Activated T-helper 9 cell treated with anti-CD3 and anti-CD28 coated beads, Interleukin-2, amount 50 U/mL, for 16 hours (primary cell): Measurements from ENCODE around the gene P2RY4.
"Not testable (repeated sequence)": the region's sequence is repeated elsewhere in the genome, so short reads cannot be mapped to it uniquely, and the experiment has no call there.

ENCODE experiments used
- DNase-seq: peaks from one replicate; pipeline ENCODE4 v3.0.0-alpha.2; 2020; ENCODE audit warnings: low read depth

P2RY4 gene

DNA sequence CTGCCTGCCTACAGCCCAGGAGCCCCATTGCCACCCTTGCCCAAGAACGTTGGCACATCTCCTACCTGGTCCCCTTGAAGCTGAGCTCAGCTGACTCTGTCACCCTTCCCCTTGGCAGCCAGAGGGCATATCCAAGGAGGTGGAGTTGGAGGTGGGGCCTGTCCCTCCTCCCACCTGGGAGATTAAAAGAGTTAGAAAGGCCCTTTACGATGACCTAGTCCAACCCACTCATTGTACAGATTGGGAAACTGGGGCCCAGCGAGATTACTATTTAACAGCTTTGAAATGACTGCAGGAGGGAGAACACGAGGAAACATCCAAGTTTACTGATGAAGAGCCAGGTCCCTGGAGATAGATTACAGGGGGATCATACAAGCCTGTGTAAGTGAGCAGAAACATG, at the start of gene P2RY4:
TSS of gene P2RY4 (minus strand) at position 101 of the 400 bp plus-strand sequence. CDS start 580 bp downstream, outside the sequence.
- DNase-seq = no peak

DNA sequence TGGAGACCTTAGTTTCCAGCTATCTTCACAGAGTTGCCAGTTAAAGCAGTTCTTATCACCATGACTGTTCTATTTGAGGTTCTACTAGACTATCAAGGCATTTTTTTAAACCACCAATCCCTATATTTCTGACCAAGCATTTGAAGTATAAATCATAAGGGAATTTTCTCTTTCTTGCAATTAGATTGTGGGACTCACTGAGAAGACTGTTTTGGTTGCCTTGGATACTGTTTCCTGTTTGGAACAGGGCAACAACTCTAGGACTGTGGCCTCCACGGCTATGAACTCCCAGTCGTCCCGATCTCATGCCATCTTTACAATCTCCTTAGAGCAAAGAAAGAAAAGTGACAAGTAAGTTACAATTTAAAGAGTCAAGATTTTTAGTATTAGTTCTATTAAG, 41.7 kb upstream of the P2RY4 start:
- DNase-seq = no peak

DNA sequence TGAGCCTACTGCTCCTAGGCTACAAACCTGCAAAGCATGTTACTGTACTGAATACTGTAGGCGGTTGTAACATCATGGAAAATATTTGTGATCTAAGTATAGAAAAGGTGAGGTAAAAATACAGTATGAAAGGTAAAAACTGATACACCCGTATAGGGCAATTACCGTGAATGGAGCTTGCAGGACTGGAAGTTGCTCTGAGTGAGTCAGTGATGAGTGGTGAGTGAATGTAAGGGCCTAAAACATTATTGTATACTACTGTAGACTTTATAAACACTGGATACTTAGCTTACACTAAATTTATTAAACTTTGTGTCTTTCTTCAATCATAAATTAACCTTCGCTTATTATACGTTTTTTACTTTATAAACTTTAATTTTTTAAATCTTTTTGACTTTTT, 33.6 kb upstream of the P2RY4 start:
- DNase-seq = no peak

DNA sequence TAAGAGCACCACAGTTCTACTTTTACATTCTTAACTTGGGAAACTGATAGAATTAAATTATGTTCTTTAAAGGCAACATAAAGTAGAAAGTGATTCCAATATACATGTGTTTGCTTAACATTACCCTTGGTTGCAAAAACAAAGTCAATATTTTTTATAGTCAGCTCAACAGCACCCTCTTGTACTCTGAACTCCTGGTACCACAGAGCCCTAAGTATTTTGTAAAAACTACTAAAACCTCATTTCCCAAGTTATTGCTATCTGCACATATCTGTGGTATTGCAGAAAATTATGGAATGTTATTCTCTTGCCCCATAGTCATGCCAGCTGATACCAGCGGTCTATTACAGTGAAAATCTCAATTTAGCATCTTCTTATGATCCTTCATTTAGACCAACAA, 32.8 kb upstream of the P2RY4 start:
- no peak for DNase-seq

DNA sequence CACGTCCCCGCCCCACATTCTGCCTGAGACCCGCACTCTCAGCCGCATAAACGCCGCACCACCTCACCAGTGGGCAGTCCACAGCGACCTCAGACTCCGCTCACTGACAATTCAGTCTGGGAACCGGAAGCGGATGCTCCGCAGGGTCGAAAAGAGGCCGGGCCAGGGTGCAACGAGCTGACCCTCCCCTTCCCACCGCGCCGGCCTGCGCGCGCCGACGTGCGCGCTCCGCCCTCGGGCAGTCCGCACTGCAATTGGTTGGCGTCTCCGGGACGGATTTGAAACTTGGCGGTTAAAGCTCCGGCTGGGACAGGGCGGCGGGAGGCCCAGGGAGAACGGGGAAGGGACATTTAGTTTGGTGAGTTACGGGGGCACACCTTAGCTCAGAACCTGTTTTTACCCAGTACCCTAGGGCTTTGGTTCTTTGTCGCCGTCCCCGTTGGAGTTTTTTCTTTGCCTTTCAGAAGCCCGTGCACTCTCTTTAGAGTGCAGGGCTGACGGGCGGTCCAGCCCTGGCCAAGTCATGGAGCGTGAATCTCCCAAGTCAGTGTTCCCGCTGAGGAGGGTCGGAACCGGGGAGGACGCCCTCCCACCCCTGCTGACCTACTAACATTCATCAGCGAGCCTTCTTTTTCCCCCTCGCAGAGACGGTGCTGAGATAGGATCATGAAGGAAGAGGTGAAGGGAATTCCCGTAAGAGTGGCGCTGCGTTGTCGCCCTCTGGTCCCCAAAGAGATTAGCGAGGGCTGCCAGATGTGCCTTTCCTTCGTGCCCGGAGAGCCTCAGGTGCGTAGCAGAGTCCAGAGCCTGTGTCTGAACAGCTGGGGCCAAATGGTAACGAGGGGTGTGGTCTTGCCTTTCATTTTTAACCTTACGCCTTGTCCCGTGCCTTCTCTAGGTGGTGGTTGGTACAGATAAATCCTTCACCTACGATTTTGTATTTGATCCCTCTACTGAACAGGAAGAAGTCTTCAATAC, 30.1 kb upstream of the P2RY4 start, which contains the start of the genes KIF4A and PDZD11:
TSS of gene KIF4A (plus strand) at position 312 of the 978 bp plus-strand sequence. CDS start at position 667, 355 bp downstream.
TSS of gene PDZD11 (minus strand) at position 135 of the 978 bp plus-strand sequence. CDS start 586 bp downstream, outside the sequence.
- peak; percentile 63 for DNase-seq

DNA sequence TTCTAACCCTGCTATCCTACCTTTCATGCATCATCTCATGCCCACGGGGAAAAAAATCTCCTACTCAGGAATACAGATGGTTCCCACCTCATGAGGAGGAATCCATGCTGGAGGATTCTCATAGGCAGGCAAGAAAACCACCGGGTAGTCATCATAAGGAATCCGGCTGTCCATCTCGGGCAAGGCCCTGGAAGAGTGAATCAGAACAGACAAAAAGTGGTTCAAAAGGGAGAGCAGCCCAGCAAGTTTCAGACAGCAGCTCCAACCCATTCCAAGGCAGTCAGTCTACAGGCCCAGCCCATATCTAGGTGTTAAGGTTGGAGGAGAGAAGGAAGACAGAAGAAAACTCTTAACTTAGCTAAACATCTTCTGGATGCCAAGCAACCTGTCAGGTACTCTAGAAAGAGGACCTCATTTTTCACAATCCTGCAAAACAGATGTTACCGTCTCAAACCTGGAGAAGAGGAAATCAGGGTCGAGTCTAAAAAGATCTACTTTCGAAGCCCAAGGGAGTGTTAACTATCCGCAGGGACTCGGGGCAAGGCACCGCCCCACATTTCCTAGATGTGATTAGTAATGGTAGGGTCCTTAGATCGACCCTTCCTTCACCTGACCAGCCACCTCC, 29.3 kb upstream of the P2RY4 start:
- no peak for DNase-seq

DNA sequence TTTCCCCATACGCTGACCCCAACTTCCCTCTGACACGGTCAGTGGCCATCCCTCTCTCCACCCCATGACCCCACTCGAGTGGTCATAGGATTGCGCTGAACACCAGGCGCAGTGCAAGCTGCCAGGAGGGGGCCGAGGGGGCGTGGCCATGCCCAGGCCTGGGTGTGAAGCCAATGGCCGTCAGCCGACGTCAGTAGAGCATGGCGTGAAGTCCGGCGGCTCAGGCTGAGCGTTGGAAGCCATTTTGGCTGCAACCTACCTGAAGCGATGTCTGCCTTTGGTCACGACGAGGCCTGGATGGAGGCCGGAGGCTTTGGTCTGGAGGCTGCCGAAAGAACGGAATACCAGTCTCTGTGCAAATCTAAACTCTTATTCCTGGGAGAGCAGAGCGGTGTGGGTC, 21.9 kb upstream of the P2RY4 start, which contains the start of gene RAB41:
TSS of gene RAB41 (plus strand) at position 222 of the 400 bp plus-strand sequence. CDS start at position 268, 46 bp downstream.
- DNase-seq = no peak

DNA sequence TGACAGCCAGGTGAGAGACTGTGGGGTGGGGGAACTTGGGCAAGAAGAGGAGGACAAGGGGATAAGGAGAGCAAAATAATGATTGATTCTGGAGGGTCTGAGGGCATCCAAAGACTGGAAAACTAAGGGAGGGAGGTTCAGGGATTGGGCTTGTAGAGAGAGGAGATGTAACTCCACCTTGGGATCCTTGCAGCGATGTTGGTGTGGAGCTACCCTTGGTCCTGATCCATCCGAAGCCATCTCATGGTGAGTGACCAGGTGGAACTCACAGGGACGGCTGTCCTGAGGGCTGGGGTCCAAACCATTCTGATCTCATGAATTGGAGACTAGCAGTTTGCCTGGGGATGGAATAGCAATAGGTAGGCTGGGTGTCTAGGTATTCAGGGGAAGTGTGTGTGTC, 20.6 kb upstream of the P2RY4 start:
- DNase-seq = no peak

DNA sequence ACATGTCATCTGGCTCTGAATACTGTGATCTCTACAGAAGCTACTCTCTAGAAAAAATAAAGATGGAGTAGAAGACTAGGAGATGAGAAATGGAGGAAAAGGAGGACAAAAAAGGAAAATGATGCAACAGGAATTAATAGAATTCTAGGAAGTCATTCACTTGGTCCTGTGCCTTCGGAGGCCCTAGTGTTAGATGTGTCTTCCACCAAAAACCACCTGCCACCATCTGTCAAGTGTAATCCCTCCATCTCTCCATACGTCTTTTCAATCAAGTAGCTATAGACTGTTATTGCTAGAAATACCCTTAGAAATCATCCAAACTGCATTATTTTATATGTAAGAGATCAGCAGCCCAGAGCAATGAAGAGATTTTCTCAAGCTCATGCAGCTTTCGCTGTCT, 19.1 kb upstream of the P2RY4 start:
- no peak for DNase-seq

DNA sequence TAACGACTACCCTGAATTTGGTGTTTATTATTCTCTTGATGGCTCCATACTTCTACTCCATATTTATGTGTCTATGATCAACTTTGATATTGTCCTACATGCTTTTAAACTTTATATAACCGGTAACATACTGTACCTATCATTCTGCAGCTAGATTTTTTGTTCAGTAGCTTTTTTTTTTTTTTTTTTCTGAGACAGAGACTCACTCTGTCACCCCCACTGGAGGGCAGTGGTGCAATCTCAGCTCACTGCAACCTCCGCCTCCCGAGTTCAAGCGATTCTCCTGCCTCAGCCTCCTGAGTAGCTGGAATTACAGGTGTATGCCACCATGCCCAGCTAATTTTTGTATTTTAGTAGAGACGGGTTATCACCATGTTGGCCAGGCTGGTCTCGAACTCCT, 14.0 kb upstream of the P2RY4 start:
- not testable (repeated sequence) for DNase-seq

DNA sequence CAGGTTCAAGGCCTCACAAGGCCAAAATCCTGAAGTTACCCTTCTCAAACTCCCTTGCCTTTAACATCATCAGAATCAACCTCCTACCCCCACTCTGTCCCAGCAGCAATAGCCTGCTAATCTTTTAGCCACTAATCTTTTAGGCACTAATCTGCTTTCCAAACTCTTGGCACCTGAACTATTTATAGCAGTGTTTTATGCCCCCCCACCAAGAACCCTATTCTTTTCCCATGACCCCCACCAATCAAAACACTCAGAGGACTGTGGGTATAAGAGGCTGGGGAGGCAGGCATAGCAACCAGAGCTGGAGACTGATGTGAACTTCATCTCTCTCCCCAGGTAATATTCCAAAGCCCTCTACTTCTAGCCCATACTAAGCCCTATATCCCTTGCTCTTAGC, 8.0 kb upstream of the P2RY4 start, which contains the start of gene ARR3:
TSS of gene ARR3 (plus strand) at position 301 of the 400 bp plus-strand sequence. CDS start 1,052 bp downstream, outside the sequence.
- DNase-seq = no peak

DNA sequence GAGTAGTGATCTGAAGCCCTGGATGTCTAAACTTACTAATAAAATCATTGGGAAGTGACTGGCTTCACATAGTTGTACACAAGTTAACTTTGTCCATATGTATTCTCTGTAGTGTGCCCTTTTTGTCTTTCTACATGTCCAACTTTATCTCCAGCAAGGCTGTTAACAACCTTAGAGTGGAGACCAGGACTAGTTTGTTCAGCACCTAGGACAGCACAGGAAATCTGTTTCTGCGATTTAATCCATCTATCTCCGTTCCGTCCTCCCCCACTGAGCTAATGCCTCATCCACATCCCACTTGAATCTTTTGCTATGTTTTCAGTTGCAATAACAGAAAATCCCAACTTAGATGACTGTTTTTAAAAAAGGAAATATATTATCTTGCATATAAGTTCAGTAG, 4.8 kb upstream of the P2RY4 start:
- DNase-seq = no peak

DNA sequence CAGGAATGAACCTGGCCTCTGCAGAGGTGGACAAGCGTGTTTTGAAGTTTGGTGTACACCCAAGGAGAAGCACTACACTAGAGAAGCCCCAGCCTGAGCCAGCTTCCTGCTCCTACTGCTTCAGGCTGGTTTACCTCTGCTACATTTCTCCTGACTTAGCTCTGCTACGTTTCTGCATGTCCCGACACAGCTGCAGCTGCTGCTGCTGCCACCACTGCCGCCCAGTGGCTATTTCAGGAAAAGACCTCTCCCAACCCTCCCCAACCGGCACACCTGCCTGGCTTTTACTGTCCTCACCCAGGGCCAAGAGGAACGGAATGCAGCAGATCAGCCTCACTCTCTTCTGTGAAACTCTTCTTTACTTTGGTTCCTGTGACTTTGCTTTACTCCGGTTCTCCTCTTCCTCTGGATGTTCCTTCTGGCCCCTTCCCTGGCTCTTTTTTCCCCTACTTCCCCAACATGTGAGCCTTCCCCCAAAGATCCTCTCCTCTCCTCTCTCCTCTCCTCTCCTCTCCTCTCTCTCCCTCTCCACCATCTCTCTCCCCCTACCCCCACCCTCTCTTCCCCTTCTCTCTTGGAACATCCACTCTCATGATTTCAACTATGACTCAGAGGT, 3.1 kb upstream of the P2RY4 start:
- peak; percentile 4 for DNase-seq

DNA sequence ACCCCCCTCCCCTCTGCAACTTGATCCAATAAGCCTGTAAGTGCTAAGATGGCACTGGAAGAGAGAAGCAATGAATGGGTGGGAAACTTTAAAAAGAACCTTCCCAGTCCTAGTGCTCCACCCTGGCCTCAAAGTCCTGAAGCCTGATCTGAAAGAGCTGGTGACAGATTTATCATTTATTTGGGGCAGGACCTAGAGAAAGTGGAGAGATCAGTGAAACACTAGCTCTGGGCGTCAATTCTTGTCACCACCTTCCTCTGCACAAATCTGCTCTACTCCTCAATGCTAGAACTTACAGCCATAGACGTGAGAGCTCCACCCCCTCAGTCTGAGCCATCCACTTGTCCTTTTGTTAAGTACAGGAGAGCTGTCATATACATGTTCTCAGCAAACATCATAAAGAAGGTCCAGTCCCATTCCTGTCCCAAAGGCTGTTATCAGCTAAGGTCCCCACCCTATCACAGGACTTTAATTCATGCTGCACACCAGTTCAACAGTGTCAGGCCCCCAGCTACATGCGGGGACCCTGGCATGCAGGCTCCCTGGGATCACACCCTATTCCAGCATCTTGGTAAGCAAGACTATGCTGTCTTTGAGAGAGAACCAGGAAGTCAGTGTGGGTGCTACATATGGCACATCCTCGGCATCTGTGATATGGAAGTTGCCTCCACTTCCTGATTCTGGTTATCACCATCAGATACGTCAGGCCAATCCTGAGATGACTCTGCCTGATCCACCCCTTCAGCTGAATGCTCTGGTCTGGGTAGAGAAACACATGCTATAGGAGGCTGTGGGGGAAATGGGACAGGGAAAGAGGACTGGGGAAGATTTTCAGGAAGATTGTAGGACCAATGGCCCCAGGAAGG, 2.3 kb downstream of the P2RY4 start:
- DNase-seq = no peak

DNA sequence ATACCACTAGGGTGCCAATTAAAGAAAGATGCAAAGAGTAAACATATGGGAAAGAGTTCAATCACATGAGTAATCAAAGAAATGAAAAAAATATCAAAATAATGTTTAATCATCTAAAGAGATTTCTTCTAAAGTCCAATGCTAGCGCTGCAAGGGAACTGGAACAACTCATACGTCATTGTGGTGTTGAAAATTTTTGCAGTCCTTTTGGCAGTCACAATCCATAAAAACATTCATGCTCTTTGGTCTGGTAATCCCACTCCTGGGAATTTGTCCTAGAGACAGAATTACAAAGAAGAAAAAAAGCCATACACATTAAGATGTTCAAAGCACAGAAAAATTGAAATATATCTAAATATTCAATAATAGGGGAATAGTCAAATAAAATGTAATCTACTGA, 4.6 kb downstream of the P2RY4 start:
- no peak for DNase-seq

DNA sequence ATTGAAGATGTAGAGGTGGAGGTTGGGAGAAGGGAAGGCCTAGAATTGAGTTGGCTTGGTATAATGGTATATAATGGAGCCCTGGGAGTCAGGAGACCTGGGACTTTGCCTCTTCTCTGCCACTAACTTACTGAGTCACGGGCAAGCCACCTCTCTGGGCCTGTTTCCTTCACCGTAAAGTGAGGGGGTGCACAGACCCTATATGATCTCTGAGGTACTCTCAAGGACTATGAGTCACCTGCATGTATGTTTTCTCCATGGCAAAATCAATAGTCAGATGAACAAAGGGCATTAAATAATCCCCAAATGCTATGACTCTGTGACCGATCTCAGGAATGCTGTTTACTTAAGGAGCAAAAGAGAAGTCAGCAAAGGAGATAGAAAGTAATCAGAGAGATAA, 5.1 kb downstream of the P2RY4 start:
- DNase-seq = no peak

DNA sequence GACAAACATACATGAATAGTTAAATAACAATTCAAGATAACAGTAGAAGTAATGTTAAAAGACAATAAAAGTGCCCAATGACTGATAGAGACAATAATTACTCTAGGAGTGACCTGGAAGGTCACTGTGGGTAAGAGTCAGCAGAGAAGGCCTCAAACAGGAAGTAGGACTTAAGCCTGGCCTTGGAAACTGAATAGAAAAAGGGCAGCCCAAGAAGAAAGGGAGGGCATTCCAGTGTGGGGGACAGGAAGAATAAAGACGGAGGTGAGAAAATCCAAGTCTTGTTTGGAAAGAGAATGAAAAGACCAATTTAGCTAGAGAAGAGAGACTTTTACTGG, 6.0 kb downstream of the P2RY4 start:
- no peak for DNase-seq

DNA sequence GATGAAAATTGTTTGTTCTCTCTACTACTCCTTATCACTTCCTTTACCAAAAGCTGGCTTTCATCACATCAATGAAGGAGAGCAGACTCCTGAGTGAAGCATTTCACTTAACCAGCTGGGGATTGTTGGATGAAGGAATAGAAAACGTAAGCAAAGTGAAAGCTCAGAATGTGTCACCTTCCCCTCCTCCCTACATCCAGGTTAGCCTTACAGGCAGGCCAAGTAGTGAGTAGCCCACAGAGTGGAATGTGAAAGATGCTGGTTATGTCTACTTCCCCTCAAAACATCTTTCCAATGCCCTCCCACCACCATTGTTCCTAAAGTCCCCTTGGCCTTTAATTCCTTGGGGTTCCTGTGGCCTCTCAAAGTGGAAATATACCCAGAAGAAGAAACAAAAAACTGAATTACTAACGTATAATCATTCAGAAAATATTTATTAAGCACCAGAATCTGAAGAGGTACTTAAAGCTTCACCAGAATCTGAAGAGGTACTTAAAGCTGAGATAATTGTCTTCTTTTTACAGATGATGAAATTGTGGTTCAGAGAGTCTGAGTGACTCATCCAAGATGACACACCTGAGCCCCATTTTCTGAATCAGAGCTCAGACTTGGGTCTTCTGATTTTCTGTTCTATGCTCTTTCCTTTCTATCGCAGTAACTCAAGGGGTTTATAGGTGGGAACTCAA, 6.5 kb downstream of the P2RY4 start:
- no peak for DNase-seq

DNA sequence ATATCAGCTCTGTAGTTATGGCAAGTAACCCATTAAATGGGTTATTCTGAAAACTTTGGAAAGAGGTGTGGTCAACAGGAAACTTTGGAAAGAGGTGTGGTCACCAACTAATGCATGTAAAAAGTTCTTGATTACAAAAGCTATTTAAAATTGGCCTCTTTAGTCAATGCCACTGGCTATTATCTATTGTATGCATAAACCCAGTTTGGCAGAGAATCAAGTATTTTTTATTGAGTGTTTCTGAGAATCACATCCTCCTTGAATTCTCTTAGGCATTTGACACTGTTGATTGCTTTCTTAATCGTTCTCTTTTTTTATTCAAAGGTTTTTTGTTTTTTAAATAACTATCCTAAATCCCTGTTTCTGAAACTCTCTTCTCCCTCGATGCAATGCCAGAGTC, 7.5 kb downstream of the P2RY4 start:
- no peak for DNase-seq

DNA sequence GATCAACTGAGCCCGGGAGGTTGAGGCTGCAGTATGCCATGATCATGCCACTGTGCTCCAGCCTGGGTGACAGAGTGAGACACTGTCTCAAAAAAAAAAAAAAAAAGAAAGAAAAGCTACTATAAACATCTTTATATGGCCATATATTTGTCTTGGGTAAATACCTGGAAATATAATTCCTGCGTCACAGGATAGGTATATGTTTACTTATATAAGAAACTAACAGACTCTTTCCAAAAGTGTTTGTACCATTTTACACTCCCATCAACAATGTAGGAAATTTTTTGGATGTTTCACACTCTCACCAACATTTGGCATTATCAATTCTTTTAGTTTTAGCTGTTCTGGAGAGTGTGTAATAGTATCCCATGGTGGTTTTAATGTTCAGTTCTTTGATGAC, 12.8 kb downstream of the P2RY4 start:
- no peak for DNase-seq

DNA sequence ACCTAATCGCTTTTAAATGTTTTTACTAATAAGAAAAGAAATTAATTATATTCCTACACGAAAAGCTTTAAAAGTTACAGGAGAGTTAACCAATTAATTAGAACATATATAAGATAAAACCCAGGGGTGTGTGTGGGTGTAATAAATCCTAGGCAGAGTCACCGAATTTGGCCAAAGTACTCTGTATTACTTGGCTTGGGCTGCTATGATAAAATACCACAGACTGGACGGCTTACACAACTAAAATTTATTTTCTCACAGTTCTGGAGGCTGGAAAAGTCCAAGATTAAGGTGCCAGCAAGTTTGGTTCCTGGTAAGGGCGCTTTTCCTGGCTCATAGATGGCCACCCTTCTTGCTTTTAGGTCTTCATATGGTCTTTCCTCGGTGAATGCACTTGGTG, 15.1 kb downstream of the P2RY4 start:
- DNase-seq = no peak
